IMR-90 (cell line): ENCODE results near the gene PON1. TPM values are rescaled to one million over a fixed set of nuclear protein-coding genes. Genes with fewer than 3 reads are reported as not detected.

Experiments
- ATAC-seq: fragments of 200-7000 bp; cut with Tn5 transposase; 2 replicates; pipeline ENCODE4 v1.9.1; 2020; ENCODE audit warnings: low read depth, mild to moderate bottlenecking, moderate library complexity
- BruUV-seq: library from RNA; stranded (reverse); fragments of 400-500 nt; replicated peaks from 2 replicates; lab custom pipeline; 2021; lab: Mats Ljungman, UMichigan
- CTCF ChIA-PET: fragments of 300-600 bp; formaldehyde crosslinking; extraction: SDS; loops from one replicate; lab custom pipeline; 2021; ENCODE audit warnings: antibody characterized with exemption; lab: Yijun Ruan, JAX
- POLR2A ChIA-PET: fragments of 300-600 bp; sonication (Branson Sonifier 250); formaldehyde crosslinking; loops from one replicate; lab custom pipeline; 2022; ENCODE audit warnings: antibody characterized with exemption; ENCODE audit not compliant: unreplicated experiment; lab: Charles Lee
- DNase-seq: peaks from one replicate; pipeline ENCODE4 v3.0.0; 2013
- H2AFZ ChIP-seq: replicated peaks from 2 replicates; pipeline ENCODE3; 2013; ENCODE audit warnings: low read length, mild to moderate bottlenecking; ENCODE audit not compliant: poor library complexity
- H2AK5ac ChIP-seq: 2 replicates; pipeline ENCODE4 v1.6.1; 2013; ENCODE audit warnings: low read depth, low read length, inconsistent platforms
- H2AK9ac ChIP-seq: replicated peaks from 2 replicates; pipeline ENCODE3; 2013; ENCODE audit warnings: mild to moderate bottlenecking, low read depth, low read length, moderate library complexity; ENCODE audit not compliant: poor library complexity
- H2BK120ac ChIP-seq: 2 replicates; pipeline ENCODE4 v1.6.1; 2013; ENCODE audit warnings: low read depth, low read length, inconsistent platforms
- H2BK15ac ChIP-seq: 3 replicates; pipeline ENCODE4 v1.6.1; 2013; ENCODE audit warnings: low read depth, low read length, inconsistent platforms
- H2BK20ac ChIP-seq: 2 replicates; pipeline ENCODE4 v1.6.1; 2013; ENCODE audit warnings: low read depth, mild to moderate bottlenecking, inconsistent platforms, low read length, moderate library complexity
- H2BK5ac ChIP-seq: 2 replicates; pipeline ENCODE4 v1.6.1; 2013; ENCODE audit warnings: mild to moderate bottlenecking, low read depth, low read length, inconsistent platforms; ENCODE audit not compliant: poor library complexity, severe bottlenecking
- H3K14ac ChIP-seq: replicated peaks from 2 replicates; pipeline ENCODE4 v1.6.1; 2013; ENCODE audit warnings: low read depth, low read length, inconsistent platforms
- H3K18ac ChIP-seq: 2 replicates; pipeline ENCODE4 v1.6.1; 2013; ENCODE audit warnings: low read depth, low read length, control low read depth
- H3K23ac ChIP-seq: 2 replicates; pipeline ENCODE4 v1.6.1; 2013; ENCODE audit warnings: low read depth, low read length, inconsistent platforms
- H3K27ac ChIP-seq: 2 replicates; pipeline ENCODE4 v1.5.1; 2013; ENCODE audit warnings: mild to moderate bottlenecking, control low read depth, low read length; ENCODE audit not compliant: insufficient read depth
- H3K27me3 ChIP-seq: 2 replicates; pipeline ENCODE4 v1.6.1; 2013; ENCODE audit warnings: low read length; ENCODE audit not compliant: control insufficient read depth, insufficient read depth
- H3K36me3 ChIP-seq: 2 replicates; pipeline ENCODE4 v1.6.1; 2013; ENCODE audit warnings: low read length, mixed read lengths; ENCODE audit not compliant: control insufficient read depth, insufficient read depth
- H3K4ac ChIP-seq: 2 replicates; pipeline ENCODE4 v1.6.1; 2013; ENCODE audit warnings: low read depth, low read length, inconsistent platforms
- H3K4me1 ChIP-seq: 2 replicates; pipeline ENCODE4 v1.6.1; 2013; ENCODE audit warnings: low read length, mixed read lengths; ENCODE audit not compliant: control insufficient read depth, insufficient read depth
- H3K4me2 ChIP-seq: 2 replicates; pipeline ENCODE4 v1.6.1; 2013; ENCODE audit warnings: low read depth, mild to moderate bottlenecking, control low read depth, low read length, moderate library complexity
- H3K4me3 ChIP-seq: 2 replicates; pipeline ENCODE4 v1.5.1; 2013; ENCODE audit warnings: low read depth, mild to moderate bottlenecking, control low read depth, low read length, moderate library complexity; ENCODE audit not compliant: insufficient read depth
- H3K56ac ChIP-seq: 2 replicates; pipeline ENCODE4 v1.6.1; 2013; ENCODE audit warnings: low read length, inconsistent platforms; ENCODE audit not compliant: insufficient read depth; ENCODE audit errors: extremely low read depth
- H3K79me1 ChIP-seq, 2 experiments: 2 replicates each; pipeline ENCODE4 v1.6.1; 2013; ENCODE audit warnings: low read length in 2 of 2, inconsistent platforms in 1 of 2, low read depth in 1 of 2
- H3K9ac ChIP-seq: 2 replicates; pipeline ENCODE4 v1.6.1; 2013; ENCODE audit warnings: low read depth, low read length, control low read depth
- H3K9me1 ChIP-seq: 2 replicates; pipeline ENCODE4 v1.6.1; 2013; ENCODE audit warnings: low read length, inconsistent platforms; ENCODE audit not compliant: insufficient read depth
- H3K9me3 ChIP-seq: 2 replicates; pipeline ENCODE4 v1.6.1; 2013; ENCODE audit warnings: low read length; ENCODE audit not compliant: control insufficient read depth, insufficient read depth
- H4K20me1 ChIP-seq: 2 replicates; pipeline ENCODE4 v1.6.1; 2013; ENCODE audit warnings: low read length, inconsistent platforms; ENCODE audit not compliant: insufficient read depth
- H4K5ac ChIP-seq: 2 replicates; pipeline ENCODE4 v1.6.1; 2013; ENCODE audit warnings: mild to moderate bottlenecking, low read depth, low read length, control low read depth
- H4K8ac ChIP-seq, 2 experiments: 2 replicates each; pipeline ENCODE4 v1.6.1; 2013; ENCODE audit warnings: low read depth in 2 of 2, low read length in 2 of 2, control low read depth in 1 of 2, inconsistent platforms in 1 of 2
- H4K91ac ChIP-seq: 2 replicates; pipeline ENCODE4 v1.6.1; 2013; ENCODE audit warnings: low read depth, low read length, inconsistent platforms; ENCODE audit not compliant: insufficient read depth
- BHLHE40 ChIP-seq: fragments of 150-350 bp; IDR thresholded peaks from 2 replicates; pipeline ENCODE4 v1.6.1; 2016; ENCODE audit warnings: mild to moderate bottlenecking, low read depth, low read length
- CEBPB ChIP-seq: IDR thresholded peaks from 2 replicates; pipeline ENCODE4 v1.6.1; 2012; ENCODE audit warnings: low read depth, low read length, improper control_type of control experiment
- CHD1 ChIP-seq: IDR thresholded peaks from 2 replicates; pipeline ENCODE4 v1.6.1; 2012; ENCODE audit warnings: low read depth, low read length, improper control_type of control experiment
- MAFK ChIP-seq: IDR thresholded peaks from 2 replicates; pipeline ENCODE4 v1.6.1; 2012; ENCODE audit warnings: low read depth, low read length, improper control_type of control experiment
- MAZ ChIP-seq: IDR thresholded peaks from 2 replicates; pipeline ENCODE4 v1.6.1; 2012; ENCODE audit warnings: low read depth, mild to moderate bottlenecking, low read length, improper control_type of control experiment, moderate library complexity, borderline replicate concordance
- RAD21 ChIP-seq: IDR thresholded peaks from 2 replicates; pipeline ENCODE4 v1.6.1; 2012; ENCODE audit warnings: low read length, improper control_type of control experiment
- RFX5 ChIP-seq: IDR thresholded peaks from 2 replicates; pipeline ENCODE4 v1.8.0; 2012; ENCODE audit warnings: low read depth, mild to moderate bottlenecking, low read length, moderate library complexity
- SMC3 ChIP-seq: fragments of 150-350 bp; IDR thresholded peaks from 2 replicates; pipeline ENCODE4 v1.6.1; 2016; ENCODE audit warnings: low read depth, mild to moderate bottlenecking, antibody characterized with exemption, low read length, moderate library complexity
- dilution Hi-C: fragments of 300-500 bp; cut with HindIII; formaldehyde crosslinking; loops from one replicate; pipeline ENCODE4 v1.14.3; 2018; ENCODE audit warnings: low sequenced_read_pairs; ENCODE audit not compliant: unreplicated experiment
- in situ Hi-C: fragments of 300-500 bp; cut with MboI; formaldehyde crosslinking; loops from 3 replicates; pipeline ENCODE4 v1.14.3; 2019; ENCODE audit warnings: low sequenced_read_pairs, inconsistent platforms, mixed read lengths
- intact Hi-C: fragments of 100-400 bp; cut with micrococcal nuclease; formaldehyde crosslinking; loops from 2 replicates; pipeline ENCODE4 v1.10.0; 2022
- polyA plus RNA-seq, 3 experiments: library from polyadenylated mRNA; depleted of rRNA; stranded (reverse); fragments of >200 nt; gene quantifications; 2 replicates each; pipeline ENCODE4 v1.2.3, GENCODE V29; 2012; ENCODE audit warnings: low replicate concordance in 1 of 3
- total RNA-seq: library from RNA; depleted of rRNA; stranded (reverse); fragments of >200 nt; gene quantifications from 2 replicates; pipeline ENCODE4 v1.2.3, GENCODE V29; 2012
- TF ChIP-seq, protein P1 (sequence below): conservative IDR thresholded peaks from 2 replicates; pipeline ENCODE4 v1.5.1; 2012; ENCODE audit warnings: mild to moderate bottlenecking, low read depth, low read length, improper control_type of control experiment

PON1 gene
- total and polyA plus RNA-seq, 2 of the 4 experiments (the other 2 are of a cell fraction) = not detected

GRCh38 chr7:95261895-95262415 is 62.4 kb downstream of the PON1 start:
- H3K27ac ChIP-seq = no peak overlapping the region
- intact Hi-C loops = no loop called here
- H3K9ac ChIP-seq = no peak overlapping the region
- no peaks in the 10 kb centered on the region for H3K4me1 ChIP-seq
- no peak overlapping the region for H3K18ac ChIP-seq
- no peaks in the 10 kb centered on the region for H3K36me3 ChIP-seq
- ChIA-PET CTCF (no interaction called here), POLR2A (no interaction called here)
- no peak overlapping the region for H3K4me2 ChIP-seq
- H2AK9ac ChIP-seq = no peak overlapping the region
- H4K91ac ChIP-seq = no peak overlapping the region
- no peak overlapping the region for H2AFZ ChIP-seq
- no peaks in the 10 kb centered on the region for H3K27me3 ChIP-seq
- H4K5ac ChIP-seq = no peak overlapping the region
- no peak overlapping the region for H3K4ac ChIP-seq
- TF ChIP-seq MAZ (no peak), RAD21 (no peak), SMC3 (no peak), CHD1 (no peak), RFX5 (no peak), BHLHE40 (no peak), CEBPB (no peak), MAFK (no peak)
- TF ChIP-seq, protein P1, sequence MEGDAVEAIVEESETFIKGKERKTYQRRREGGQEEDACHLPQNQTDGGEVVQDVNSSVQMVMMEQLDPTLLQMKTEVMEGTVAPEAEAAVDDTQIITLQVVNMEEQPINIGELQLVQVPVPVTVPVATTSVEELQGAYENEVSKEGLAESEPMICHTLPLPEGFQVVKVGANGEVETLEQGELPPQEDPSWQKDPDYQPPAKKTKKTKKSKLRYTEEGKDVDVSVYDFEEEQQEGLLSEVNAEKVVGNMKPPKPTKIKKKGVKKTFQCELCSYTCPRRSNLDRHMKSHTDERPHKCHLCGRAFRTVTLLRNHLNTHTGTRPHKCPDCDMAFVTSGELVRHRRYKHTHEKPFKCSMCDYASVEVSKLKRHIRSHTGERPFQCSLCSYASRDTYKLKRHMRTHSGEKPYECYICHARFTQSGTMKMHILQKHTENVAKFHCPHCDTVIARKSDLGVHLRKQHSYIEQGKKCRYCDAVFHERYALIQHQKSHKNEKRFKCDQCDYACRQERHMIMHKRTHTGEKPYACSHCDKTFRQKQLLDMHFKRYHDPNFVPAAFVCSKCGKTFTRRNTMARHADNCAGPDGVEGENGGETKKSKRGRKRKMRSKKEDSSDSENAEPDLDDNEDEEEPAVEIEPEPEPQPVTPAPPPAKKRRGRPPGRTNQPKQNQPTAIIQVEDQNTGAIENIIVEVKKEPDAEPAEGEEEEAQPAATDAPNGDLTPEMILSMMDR = no peak
- dilution Hi-C loops = no loop called here
- H2BK5ac ChIP-seq = no peak overlapping the region
- no peak for DNase-seq
- no peak overlapping the region for H4K8ac ChIP-seq
- H2BK120ac ChIP-seq = no peak overlapping the region
- H3K4me3 ChIP-seq = no peak overlapping the region
- in situ Hi-C loops = no loop called here
- H3K9me3 ChIP-seq = no peaks in the 10 kb centered on the region
- no peaks in the 10 kb centered on the region for H4K20me1 ChIP-seq
- H3K56ac ChIP-seq = no peak overlapping the region
- H3K14ac ChIP-seq = no peak overlapping the region
- H2AK5ac ChIP-seq = no peak overlapping the region
- no peaks in the 10 kb centered on the region for H3K9me1 ChIP-seq
- no peak overlapping the region for H2BK20ac ChIP-seq
- no peaks in the 10 kb centered on the region for H3K79me1 ChIP-seq
- no peak for ATAC-seq
- no peak overlapping the region for H3K23ac ChIP-seq
- BruUV-seq = no TSS peak
- no peak overlapping the region for H2BK15ac ChIP-seq
